ENCODE data around the gene LRRC4B.
A peak's percentile ranks its signal among the peaks of the same experiment; 100 is the strongest.
"Not testable (repeated sequence)": the region's sequence is repeated elsewhere in the genome, so short reads cannot be mapped to it uniquely, and the experiment has no call there.

The LRRC4B gene

GRCh38 chr19:50482271-50482855 is 85.9 kb downstream of the LRRC4B start:
- DNase-seq = no peak

- DNase-seq = no peak
Measured at GRCh38 chr19:50481351-50482149, 86.7 kb downstream of the LRRC4B start.

- no peak for DNase-seq
Measured at GRCh38 chr19:50480281-50481111, 87.7 kb downstream of the LRRC4B start.

GRCh38 chr19:50479761-50480251 is 88.4 kb downstream of the LRRC4B start:
- DNase-seq = no peak

- no peak for DNase-seq
Measured at GRCh38 chr19:50478901-50479715, 89.1 kb downstream of the LRRC4B start.

- no peak for DNase-seq
Measured at GRCh38 chr19:50477751-50478515, 90.3 kb downstream of the LRRC4B start.

GRCh38 chr19:50476907-50477238 is 91.4 kb downstream of the LRRC4B start:
- no peak for DNase-seq

GRCh38 chr19:50476224-50476906 is 91.9 kb downstream of the LRRC4B start, which contains the start of the genes EMC10 and GARIN5A:
Gene EMC10, plus strand, starts transcription at chr19:50476507. Its CDS starts 38 bp downstream, at chr19:50476545.
Gene GARIN5A, minus strand, starts transcription at chr19:50476848. Its CDS starts 460 bp downstream, at chr19:50476388.
- peak; percentile 85 for DNase-seq

- DNase-seq = no peak
Measured at GRCh38 chr19:50475736-50476223, 92.5 kb downstream of the LRRC4B start.

GRCh38 chr19:50475101-50475568 is 93.1 kb downstream of the LRRC4B start:
- no peak for DNase-seq

GRCh38 chr19:50473336-50473735 is 94.9 kb downstream of the LRRC4B start:
- not testable (repeated sequence) for DNase-seq

- no peak for DNase-seq
Measured at GRCh38 chr19:50468818-50469217, 99.4 kb downstream of the LRRC4B start.

- no peak for DNase-seq
Measured at GRCh38 chr19:50467566-50467965, 100.7 kb downstream of the LRRC4B start.

All from effector CD4-positive, alpha-beta T cell (primary cell).